Left ventricle myocardium superior (tissue), 1 donor: ENCODE measurements around the gene KIFC3. TPM values are rescaled to one million over a fixed set of nuclear protein-coding genes. Genes with fewer than 3 reads are reported as not detected.
A peak's percentile ranks its signal among the peaks of the same experiment; 100 is the strongest.
"Not testable (repeated sequence)": the region's sequence is repeated elsewhere in the genome, so short reads cannot be mapped to it uniquely, and the experiment has no call there.

ENCODE experiments used
- ATAC-seq: fragments of 200-7000 bp; cut with Tn5 transposase; one replicate; pipeline ENCODE4 v1.9.1; 2020; ENCODE audit warnings: mild to moderate bottlenecking, moderate library complexity
- DNase-seq: peaks from one replicate; pipeline ENCODE4 v3.0.0-alpha.2; 2020
- intact Hi-C: fragments of 100-400 bp; cut with micrococcal nuclease; formaldehyde crosslinking; loops from one replicate; pipeline ENCODE4 v1.11.0; 2022
- total RNA-seq: library from RNA; stranded (reverse); fragmentation: NEBNext Ultra II Directional; extraction: Animal tissue kit (Norgen Biotek cat#: 25700); gene quantifications from one replicate; pipeline ENCODE4 v1.2.1, GENCODE V29; 2021
- donor health status: DM: no; HTN: yes; CAD: no; lungs with severe emphysema.

Gene KIFC3
- total RNA-seq, 1 donor from 2014 or later, result 52.6 TPM

- intact Hi-C loops, result no loop called here
- DNase-seq (peak; percentile 81), ATAC-seq (peak; percentile 57)
These were observed 5.8 kb upstream of the KIFC3 start for GRCh38 chr16:57807968-57808528.

GRCh38 chr16:57807252-57807967, 5.1 kb upstream of the KIFC3 start:
- intact Hi-C loops, result no loop called here
- no peak for ATAC-seq
- no peak for DNase-seq

- ATAC-seq (no peak), DNase-seq (no peak)
- intact Hi-C loops, result no loop called here
These were observed 2.9 kb upstream of the KIFC3 start for GRCh38 chr16:57805176-57805575.

GRCh38 chr16:57804111-57804837, 2.0 kb upstream of the KIFC3 start:
- intact Hi-C loops, result no loop called here
- no peak for ATAC-seq

GRCh38 chr16:57803134-57803990, 1.1 kb upstream of the KIFC3 start:
- ATAC-seq (peak; percentile 75), DNase-seq (peak; percentile 78)
- intact Hi-C loops, result no loop called here

More at GRCh38 chr16:57804111-57804837, 2.0 kb upstream of the KIFC3 start:
- DNase-seq, result no peak

GRCh38 chr16:57801809-57802340, 416 bp downstream of the KIFC3 start:
- intact Hi-C loops, result no loop called here
- ATAC-seq (peak; percentile 42), DNase-seq (peak; percentile 75)

GRCh38 chr16:57801098-57801808, 1.0 kb downstream of the KIFC3 start:
- DNase-seq (no peak), ATAC-seq (peak; percentile 17)
- intact Hi-C loops, result no loop called here

GRCh38 chr16:57800200-57801097, 1.8 kb downstream of the KIFC3 start:
- no peak for DNase-seq
- intact Hi-C loops, result no loop called here
- ATAC-seq, result no peak

GRCh38 chr16:57799600-57800199, 2.6 kb downstream of the KIFC3 start:
- ATAC-seq, result no peak
- no peak for DNase-seq
- intact Hi-C loops, result no loop called here

GRCh38 chr16:57798953-57799599, 3.2 kb downstream of the KIFC3 start:
- no peak for ATAC-seq
- intact Hi-C loops, result no loop called here
- DNase-seq, result no peak

- ATAC-seq (no peak), DNase-seq (no peak)
- intact Hi-C loops, result no loop called here
These were observed 4.0 kb downstream of the KIFC3 start for GRCh38 chr16:57798267-57798810.

GRCh38 chr16:57797526-57798266, 4.6 kb downstream of the KIFC3 start:
- DNase-seq, result peak; percentile 62
- intact Hi-C loops, result no loop called here
- ATAC-seq, result peak; percentile 49

GRCh38 chr16:57797216-57797525, 5.1 kb downstream of the KIFC3 start:
- intact Hi-C loops, result no loop called here

GRCh38 chr16:57796014-57796413, 6.3 kb downstream of the KIFC3 start:
- ATAC-seq, intact Hi-C loops, DNase-seq: not testable (repeated sequence)

More at GRCh38 chr16:57797216-57797525, 5.1 kb downstream of the KIFC3 start:
- DNase-seq (no peak), ATAC-seq (peak; percentile 1)

GRCh38 chr16:57795431-57795878, 6.8 kb downstream of the KIFC3 start:
- peak; percentile 15 for ATAC-seq
- intact Hi-C loops, result no loop called here

More at GRCh38 chr16:57795431-57795878, 6.8 kb downstream of the KIFC3 start:
- no peak for DNase-seq
